ENCODE results near the gene CNPY1.
"Not testable (repeated sequence)": the region's sequence is repeated elsewhere in the genome, so short reads cannot be mapped to it uniquely, and the experiment has no call there.

The CNPY1 gene

DNA sequence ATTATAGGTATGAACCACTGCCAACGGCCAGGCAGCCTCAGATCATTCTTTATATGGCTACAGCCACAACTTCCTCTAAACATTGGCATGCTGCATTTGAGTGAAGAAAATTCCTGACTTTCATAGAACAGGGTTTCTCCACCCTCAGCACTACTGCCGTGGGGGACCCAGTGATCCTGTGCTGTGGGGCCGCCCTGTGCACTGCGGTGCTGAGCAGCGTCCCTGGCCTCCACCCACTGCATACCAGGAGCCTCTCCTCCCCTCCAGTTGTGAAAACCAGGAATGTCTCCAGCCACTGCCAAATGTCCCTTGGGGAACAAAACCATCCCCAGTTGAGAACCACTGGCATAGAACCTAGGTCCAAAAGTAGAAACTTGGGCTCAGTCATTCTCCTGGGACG lies 15.8 kb downstream of the CNPY1 start:
- DNase-seq: no peak

DNA sequence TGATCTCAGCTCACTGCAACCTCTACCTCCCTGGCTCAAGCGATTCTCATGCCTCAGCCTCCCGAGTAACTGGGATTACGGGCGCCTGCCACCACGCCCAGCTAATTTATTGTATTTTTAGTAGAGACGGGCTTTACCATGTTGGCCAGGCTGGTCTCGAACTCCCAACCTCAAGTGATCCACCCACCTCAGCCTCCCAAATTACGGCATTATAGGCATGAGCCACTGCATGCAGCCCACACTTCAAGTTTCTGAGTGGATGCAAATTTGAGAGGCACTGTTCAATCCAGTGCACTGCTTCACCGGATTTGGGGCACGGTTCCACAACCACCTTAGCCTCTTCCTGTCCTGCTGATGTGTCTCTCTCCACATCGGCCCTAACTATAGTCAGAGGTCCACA lies 16.5 kb downstream of the CNPY1 start:
- DNase-seq: no peak

DNA sequence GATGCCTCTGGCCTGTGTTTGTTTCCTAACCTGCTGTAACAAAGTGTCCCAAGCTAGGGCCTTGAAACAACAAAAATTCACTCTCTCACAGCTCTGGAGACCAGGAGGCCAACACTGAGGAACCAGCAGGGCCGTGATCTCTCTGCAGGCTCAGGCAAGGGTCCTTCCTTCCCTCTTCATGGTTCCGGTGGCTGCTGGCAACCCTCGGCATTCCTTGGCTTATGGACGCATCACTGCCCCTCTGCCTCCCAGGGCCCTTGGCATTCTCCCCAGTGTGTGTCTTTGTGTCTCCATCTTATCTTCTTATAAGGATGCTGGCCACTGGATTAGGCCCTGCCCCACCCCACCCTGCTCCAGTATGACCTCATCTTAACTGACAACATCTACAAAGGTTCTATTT lies 17.0 kb downstream of the CNPY1 start:
- DNase-seq: no peak

DNA sequence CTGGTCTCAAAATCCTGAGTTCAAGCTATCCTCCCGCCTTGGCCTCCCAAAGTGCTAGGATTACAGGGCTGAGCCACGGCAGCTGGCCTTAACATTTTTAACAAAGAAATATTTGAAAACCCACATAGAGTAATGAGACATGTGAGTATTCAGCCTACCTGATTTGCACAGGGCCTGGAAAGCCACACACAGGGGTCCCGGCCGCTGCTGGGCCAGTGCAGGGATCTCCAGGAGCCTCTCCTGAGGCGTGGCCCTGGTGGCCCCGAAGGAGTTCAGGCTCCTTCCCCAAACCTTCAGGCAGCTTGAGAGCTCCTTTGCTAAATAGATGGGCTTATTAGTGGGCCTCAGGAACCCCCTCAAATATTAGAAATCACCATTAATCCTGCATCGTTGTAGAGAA lies 18.7 kb downstream of the CNPY1 start:
- DNase-seq: no peak

DNA sequence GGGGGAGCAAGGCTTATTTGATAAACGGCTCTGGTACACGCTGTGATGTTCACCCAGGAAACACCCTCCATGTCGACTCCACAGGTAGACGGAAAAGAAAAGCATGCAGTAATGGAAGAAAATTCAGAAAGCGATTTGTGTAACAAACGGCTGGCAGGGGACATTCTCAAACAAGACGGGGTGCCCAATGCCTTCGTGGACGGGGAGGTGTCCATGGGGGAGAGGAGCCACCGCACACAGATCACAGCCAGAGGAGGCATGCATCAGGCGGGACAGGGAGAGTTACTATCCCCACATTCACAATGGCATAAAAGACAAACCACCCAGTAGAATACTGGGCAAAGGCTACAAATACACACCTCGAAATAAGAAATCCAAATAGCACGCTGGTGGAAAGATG lies 20.1 kb downstream of the CNPY1 start:
- no peak for DNase-seq

DNA sequence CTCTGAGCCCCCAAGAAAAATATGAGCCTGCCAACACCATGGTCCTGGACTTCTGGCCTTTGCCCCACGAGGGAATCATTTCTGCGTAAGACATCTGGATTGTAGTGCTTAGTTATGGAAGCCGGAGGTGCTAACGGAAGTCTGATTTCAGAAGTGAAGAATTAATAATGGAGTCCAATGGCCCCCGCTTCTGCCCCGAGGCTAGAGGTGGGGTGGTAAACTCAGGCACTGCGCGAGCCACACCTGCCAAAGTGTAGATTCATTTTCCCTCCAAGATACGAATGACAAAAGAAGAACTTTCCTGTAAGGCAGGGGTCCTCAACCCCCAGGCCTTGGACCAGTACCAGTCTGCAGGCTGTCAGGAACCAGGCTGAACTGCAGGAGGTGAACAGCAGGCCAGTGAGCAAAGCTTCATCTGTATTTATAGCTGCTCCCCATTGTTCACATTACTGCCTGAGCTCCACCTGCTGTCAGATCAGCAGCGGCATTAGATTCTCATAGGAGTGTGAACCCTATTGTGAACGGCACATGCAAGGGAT lies 22.3 kb downstream of the CNPY1 start:
- DNase-seq: no peak

DNA sequence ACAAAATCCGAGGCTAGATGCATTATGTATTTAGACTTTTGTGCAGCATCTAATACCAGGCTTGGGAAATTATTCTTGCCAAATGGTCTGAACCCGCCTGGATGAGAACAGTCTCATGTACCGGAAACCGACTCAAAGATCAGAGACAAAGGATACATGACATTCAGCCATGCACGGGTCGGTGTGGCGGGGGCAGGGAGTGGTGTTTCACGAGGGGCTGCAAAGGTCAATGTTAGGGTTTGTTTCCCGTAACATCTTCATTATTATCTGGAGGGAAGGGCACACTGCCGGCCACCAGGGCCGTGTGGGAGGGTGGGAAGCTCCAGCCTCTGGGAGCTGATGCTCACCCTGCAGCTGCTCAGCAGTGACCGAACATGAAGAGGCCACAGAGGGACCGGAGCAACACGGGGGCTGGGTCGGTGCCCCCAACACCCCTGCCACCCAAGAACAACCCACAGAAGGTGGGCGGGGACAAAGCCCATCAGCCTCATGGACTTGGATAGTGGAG lies 23.1 kb downstream of the CNPY1 start:
- DNase-seq: no peak

DNA sequence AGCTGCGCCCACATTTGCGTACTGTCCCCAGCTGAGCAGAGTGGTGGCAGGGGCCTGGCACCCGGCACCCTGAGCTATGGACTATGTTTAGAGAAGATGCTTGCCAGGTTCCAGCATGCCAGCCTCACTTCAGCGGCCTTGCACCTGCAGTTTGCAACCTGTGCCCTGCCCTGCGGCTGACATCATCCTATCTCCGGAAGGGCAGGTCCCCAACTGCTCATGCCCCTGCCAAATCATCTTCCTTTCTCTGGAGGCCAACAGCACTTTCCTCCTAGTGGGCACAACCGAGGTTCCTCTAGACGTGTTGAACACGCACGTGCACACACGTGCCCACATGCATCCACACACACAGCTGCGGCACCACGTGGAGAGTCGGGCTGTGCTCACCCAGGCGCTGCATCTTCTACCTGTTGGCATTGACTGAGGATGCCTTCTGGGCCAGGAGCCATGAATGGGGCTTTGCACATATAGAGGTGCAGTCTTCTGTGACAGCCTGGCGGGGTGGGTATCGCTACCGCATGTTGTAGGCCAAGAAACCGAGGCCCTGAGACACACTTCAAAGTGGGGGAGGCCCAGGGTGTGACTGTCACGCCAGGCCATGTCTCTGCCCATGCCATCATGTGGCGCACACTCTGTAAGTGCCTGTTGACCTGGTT lies 24.5 kb downstream of the CNPY1 start:
- DNase-seq: no peak

DNA sequence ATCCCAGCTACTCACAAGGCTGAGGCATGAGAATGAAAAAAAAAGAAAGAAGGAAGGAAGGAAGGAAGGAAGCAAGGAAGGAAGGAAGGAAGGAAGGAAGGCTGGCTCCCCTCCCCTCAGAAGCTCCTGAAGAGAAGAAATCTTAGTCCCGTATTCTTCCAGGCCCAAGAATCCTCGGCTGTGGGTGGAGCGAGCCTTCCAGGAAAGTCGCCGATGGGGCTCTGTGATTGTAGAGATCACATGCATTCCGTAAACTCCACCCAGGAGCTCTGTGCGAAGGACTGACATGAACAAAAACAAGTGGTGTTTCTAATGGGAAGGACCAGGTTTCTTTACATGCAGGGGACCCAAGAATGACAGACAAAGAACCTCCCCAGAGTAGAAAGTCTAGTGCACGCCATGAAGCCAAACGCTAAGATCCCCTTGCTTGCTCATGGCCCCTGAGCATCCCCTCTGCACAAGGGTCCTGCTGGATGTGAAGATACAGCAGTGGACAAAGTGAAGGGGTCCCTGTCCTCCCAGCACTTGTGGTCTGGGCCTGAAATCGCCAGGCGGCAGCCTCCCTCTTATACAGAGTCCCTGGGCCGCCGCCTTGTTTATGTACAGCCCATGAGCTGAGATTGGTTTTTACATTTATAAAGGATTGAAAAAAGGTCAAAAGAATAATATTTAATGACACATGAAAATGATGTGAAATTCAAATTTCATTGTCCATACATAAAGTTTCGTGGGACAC lies 25.2 kb downstream of the CNPY1 start:
- DNase-seq: no peak

DNA sequence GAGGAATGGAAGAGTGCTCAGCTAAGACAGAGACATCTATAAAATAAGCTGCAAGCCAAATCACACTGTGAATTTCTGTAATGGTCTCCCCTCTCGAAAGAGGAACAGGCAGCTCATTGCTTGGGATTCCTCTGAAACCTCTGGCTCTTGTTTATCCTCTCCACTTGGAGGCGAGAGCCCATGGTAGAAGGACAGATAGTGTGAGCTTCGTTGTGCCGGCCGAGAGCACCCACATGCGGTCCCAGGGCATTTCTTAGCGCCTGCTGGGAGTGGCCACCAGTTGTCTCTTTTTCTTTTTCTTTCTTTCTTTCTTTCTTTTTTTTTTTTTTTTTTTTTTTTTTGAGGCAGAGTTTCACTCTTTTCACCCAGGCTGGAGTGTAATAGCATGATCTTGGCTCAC lies 26.2 kb downstream of the CNPY1 start:
- DNase-seq: no peak

DNA sequence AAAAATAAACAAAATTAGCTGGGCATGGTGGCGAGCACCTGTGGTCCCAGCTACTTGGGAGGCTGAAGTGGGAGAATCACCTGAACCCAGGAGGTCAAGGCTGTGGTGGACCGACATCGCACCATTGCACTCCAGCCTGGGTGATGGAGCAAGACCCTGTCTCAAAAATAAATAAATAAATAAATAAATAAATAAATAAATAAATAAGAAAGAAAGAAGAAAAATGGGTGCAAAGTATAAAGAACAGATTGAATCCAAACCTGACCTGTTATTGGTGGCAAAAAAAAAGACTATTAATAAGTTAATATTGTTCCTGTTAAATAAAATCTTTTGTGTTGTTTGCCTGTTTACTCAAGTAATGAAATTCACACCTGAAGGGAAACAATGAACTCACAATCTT lies 27.0 kb downstream of the CNPY1 start:
- not testable (repeated sequence) for DNase-seq

DNA sequence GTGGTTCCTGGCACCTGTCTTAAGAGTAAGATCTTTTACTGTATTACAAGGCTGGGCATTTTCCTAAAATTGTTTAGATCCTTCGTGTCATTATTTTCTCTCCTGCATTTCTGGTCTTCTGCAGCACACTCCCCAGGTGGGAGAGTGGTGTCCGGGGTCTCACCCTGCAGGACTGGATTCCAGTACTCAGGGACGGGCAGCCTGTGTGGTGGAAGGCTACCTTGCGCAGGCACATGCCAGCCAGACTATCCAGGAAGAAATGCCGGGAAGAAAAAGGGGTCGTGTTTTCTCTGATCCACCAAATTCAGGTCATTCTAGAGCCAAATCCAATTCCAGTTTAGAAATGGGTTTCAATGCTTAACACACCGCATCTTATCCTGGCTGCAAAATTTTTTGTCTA lies 27.7 kb downstream of the CNPY1 start:
- no peak for DNase-seq

DNA sequence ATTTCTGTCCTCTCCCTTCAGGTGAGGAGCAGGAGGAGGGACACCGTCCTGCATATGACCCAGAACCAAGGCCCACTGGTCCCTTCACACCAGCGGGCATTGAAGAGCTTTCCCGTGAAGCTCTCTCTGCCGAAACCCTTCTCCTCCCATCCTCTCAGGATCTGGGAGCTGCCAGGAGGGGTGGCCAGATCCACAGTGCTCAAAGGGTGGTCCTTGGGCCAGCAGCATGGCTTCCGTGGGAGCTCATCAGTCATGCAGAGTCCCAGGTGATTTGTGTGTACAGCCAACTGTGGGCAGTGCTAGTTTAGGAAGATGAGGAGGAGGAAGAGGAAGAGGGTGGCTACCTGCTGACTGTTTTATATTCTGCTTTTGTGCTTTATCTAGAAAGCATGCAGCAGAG lies 28.4 kb downstream of the CNPY1 start:
- DNase-seq: no peak

DNA sequence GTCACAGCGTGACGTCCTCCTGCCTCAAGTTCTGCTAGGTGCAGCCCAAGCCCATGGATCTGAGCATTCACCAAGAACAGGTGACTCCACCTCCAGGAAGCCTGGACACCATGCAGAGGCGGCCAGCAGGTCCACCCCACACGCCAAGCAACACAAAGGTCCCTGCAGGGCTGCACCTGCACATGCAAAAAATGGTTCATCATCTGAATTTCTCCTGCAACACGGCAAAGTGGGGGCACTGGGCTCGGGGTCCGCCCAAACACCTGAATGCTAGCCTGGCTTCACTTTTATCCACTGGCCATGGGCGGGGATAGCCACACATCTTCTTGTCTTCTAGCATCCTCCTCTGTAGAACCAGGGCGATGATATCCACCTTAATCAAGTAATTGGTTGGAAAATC lies 28.9 kb downstream of the CNPY1 start:
- DNase-seq: no peak

DNA sequence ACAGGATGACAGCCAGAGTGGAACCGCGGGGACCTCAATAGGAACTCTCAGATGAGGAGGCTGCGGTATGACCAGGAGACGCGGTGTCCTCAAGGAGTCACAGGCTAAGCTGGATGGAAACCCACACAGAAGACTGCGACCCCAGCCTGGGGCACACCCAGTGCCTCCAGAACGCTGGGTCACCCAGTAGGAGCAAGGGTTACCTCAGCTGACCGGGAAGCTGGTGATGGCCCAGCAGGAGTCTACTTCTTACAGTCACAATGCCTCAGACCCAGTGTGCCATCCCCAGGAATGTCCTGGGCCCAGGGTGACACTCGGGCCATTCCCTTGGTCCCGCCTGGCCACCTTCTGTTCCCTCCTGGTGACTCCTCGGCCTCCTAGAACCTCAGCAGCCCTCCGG lies 29.9 kb downstream of the CNPY1 start:
- no peak for DNase-seq

DNA sequence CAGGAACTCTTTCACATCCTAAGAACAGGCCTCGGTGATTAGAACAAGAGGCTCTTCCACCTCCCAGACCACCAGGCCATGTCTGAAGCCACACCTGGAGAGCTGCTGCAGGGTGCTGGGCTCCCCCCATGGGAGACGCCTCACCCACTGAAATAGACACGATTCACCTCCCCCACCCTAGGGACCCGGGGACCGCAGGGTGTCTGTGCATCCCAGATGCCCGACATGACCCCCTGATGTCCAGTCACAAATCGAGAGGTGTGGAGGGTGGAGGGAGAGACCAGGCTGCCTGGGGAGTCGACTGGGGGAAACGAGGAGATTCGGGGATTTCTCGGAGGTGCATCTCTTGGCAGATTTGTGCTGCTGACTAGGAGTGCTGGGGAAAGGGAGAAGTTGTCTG lies 31.0 kb downstream of the CNPY1 start:
- no peak for DNase-seq

DNA sequence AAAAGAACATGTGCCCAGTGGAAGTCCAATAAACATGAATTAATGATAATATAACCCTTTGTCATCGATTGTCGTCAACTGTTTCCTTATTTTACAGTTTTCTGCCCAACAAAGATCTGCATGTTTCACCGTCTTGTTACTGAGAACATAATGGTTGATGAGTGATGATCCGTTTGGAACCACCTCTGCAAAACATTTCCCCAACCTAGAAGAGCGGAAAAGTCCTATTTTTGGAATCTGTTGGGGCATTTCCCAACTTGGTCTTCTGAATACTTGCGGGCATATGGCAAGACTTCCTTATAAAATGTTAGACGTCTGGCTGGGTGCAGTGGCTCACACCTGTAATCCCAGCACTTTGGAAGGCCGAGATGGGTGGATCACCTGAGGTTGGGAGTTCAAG lies 32.1 kb downstream of the CNPY1 start:
- no peak for DNase-seq

DNA sequence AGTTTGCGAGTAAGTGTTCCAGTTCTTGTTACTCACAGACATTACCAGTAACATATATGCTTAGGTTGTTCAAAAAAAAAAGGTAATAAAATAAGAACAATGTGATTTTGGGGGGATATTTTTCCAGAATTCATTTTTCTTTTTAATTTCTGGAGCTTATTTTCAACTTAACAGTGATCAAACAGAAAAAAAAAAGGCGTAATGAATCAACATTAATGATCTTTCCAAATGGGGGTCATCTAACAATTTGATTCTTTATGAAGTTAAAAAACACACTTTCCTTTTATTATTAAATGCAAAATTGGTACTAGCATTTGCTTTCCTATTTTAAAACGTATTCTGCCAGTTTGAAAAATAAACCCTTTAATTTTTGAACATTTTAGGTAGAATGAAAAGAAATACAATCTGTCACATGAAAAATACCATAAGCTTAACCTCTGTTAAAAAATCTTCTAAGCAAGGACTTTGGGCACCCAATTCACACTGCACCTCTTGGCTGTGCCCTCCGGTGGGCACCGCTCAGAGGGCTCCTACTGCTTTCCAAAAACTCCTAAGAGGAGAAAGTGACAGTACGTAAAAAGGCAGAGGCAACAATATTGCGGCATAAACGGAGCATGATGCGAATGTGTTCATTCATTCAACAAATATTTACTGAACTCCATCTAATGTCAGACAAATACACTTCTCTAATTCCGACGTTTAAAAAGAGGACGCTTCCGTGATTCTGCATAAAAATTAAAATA lies 32.6 kb downstream of the CNPY1 start:
- DNase-seq: no peak

DNA sequence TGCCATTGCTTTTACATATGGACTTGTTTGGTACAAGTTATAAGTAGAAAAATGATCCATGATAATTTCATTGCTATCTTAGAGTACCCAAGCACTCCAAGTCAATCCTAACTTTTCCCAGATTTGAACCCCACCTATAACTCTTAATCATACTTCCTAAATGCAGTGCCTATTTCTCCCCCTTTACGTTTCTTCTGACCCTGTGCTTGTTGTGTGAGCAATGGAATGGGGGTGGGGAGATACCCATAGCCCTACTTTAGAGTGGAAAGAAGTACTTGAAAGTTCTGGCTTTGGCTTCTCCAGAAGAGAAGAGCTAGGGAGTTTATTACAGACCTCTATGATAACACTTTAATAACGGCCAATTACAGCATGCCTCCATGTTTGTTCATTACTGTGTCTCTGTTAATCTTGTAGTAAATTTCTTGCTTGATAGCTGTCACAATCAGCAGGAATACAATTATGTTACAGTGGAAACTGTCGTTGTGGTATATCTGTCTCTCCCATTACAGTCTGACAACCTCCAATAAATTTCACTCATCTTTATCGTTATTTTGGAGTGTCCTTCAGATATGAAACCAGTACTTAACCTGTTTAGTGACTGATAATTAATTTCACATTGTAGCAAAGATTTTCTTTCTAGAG lies 34.0 kb downstream of the CNPY1 start:
- DNase-seq: no peak

DNA sequence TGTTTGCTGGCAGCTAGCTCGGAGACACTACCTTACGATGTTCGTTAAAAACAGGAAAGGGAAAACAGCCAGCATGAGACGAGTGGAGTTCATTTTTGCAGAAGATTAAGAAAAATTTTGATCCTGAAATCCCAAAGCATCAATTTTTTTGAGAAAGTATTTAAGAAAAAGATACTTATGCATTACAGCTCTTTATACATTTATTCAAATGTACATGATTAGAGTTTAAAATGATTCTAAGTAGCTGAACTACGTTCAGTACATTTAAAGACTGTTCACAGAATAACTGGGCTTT lies 34.7 kb downstream of the CNPY1 start:
- no peak for DNase-seq

DNA sequence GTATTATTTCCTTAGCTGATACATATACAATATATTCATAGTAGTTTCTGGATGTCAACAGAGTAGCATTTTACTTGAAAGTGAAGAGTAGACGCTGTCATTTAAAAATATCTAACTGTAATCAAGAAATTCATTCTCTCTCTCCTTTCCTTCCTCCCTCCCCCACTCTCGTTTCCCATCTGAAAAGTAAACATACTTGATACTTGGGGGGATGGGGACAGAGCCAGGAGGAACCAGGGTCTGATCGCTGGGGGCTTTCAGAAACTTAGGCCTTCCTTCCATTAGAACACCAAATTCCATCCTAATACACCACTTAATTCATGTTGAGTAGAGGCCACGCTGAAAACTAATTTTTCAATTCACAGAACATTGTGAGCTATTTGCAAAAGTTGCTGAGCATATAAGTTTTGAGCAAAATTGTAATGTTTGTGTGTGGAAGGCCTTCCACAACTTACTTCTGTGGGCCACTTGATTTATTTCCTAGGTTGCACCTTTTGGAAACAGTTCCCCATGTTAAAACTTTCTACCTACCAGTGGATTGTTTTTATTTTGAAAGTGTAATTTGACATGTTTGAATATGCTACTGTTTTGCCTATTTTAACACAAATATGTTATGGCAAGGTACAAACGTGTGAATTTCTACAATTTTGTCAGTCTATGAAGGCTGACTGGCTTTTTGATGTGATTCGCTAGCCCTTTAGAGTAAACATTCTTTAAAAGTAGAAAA lies 35.2 kb downstream of the CNPY1 start:
- DNase-seq: no peak

DNA sequence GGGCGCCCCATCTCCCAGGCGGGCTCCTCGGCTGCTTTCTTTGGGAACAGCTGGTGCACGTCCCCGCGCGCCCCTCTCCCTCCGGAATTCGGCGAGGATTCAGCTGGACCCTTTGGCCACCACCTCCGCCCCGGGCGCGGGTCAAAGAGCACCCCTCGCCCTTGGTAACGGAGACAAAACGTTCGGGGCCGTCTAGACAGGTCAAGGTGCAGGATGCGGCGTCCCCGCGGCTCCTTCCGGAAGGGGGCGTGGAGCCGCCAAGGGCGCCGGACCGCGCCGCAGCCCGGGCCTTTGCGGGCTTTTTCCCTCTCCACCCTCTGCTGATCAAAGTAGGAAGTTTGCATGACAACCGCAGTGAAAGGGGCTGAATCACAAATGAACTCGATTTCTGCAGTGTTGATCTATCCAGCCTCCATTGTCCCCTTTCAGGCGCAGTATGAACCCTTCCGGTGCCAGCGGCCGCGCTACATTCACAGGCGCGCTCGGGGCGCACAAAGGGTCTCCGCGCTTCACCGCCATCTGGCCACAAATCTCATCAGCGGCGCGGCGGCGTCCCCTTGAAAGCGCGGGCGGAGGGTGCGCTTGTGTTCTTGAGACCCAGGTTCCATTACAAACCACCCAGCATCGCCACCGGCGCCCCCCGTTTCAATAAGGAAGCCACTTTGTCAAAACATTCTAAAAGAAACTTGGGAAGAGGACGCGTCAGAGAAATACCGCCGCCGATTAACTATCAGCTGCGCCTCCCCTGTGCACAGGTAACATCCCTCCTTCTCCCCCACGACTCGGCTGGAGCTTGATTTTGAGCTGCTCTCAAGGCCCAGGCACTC lies 36.4 kb downstream of the CNPY1 start:
- no peak for DNase-seq

Measured in cortex of kidney (tissue), 1 donor.